Testis (tissue), 3 donors: ENCODE data around the gene INSIG2. TPM values are rescaled to one million over a fixed set of nuclear protein-coding genes. Genes with fewer than 3 reads are reported as not detected.

Source experiments
- DNase-seq: peaks from one replicate; pipeline ENCODE4 v3.0.0-alpha.2; 2019
- H3K27ac ChIP-seq, 2 donors: fragments of 200-600 bp; sonication (generic); one replicate each; pipeline ENCODE4 v1.5.1; 2019
- H3K27me3 ChIP-seq: fragments of 200-600 bp; sonication (generic); one replicate; pipeline ENCODE4 v1.5.1; 2019
- H3K36me3 ChIP-seq: fragments of 200-600 bp; sonication (generic); one replicate; pipeline ENCODE4 v1.5.1; 2017; ENCODE audit warnings: low read depth; ENCODE audit errors: missing control alignments
- H3K4me1 ChIP-seq: fragments of 200-600 bp; sonication (generic); one replicate; pipeline ENCODE4 v1.5.1; 2019
- H3K4me3 ChIP-seq, 2 donors: fragments of 200-600 bp; sonication (generic); one replicate each; pipeline ENCODE4 v1.5.1; 2017 to 2019
- H3K9me3 ChIP-seq: fragments of 200-600 bp; sonication (generic); one replicate; pipeline ENCODE4 v1.5.1; 2017
- POLR2A ChIP-seq: fragments of 450-650 bp; IDR thresholded peaks from one replicate; pipeline ENCODE4 v1.6.1; 2017; ENCODE audit warnings: antibody characterized with exemption, mild to moderate bottlenecking, moderate library complexity
- WGBS, 2 donors: methylation state at CpG; one replicate each; pipeline ENCODE4 v1.1.5; 2018; 5-methylcytosine and 5-hydroxymethylcytosine counted together
- intact Hi-C: fragments of 100-400 bp; cut with DNase I; formaldehyde crosslinking; loops from one replicate; pipeline ENCODE4 v1.15.1; 2023; ENCODE audit warnings: low total_unique reads
- polyA plus RNA-seq: library from polyadenylated mRNA; stranded (reverse); fragments of 350-450 nt; fragmentation: Illumina TruSeq; extraction: RNeasy Lipid Tissue Mini Kit (QIAGEN cat#74804); gene quantifications from one replicate; pipeline ENCODE4 v1.2.3, GENCODE V29; 2014; ENCODE audit warnings: low read depth, low replicate concordance; ENCODE audit not compliant: insufficient read depth
- total RNA-seq, 2 donors: library from RNA; depleted of rRNA; stranded (reverse); fragments of >200 nt; gene quantifications; one replicate each; pipeline ENCODE4 v1.2.3, GENCODE V29; 2016
- TF ChIP-seq, protein P1 (sequence below), 3 experiments: fragments of 450-650 bp in 2 of 3; fragments of 200-600 bp in 1 of 3; sonication (generic) in 1 of 3; IDR thresholded peaks; one replicate each; pipeline ENCODE4 v1.5.1; 2016 to 2019; ENCODE audit warnings: antibody characterized with exemption in 3 of 3, mild to moderate bottlenecking in 2 of 3, moderate library complexity in 1 of 3

INSIG2 gene
- total and polyA plus RNA-seq, 3 donors from 2014 or later, result 13.9 to 18.7 (median 16.6) TPM

DNA sequence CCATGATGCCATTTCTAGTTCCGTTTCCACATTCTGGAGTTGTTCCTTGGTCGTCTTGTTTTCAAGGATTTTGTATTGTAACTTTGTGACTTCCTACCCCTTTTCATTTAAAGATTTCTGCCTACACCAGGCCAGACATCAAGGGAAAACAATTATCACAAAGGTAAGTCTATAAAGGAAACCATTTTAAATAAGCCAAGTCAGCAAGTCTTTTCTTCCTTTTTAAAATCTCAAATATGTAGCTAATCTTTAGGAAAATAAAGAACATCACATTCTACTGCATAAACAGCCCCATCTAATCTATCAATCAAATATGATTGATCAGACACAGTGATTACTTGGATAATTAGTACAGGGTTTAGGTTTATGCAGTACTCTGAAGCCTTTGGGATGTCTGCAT, 35.8 kb upstream of the INSIG2 start:
- Histone ChIP-seq H3K9me3 (no peaks in the 10 kb centered on the region), H3K27me3 (no peaks in the 10 kb centered on the region), H3K27ac (no peak overlapping the region), H3K36me3 (no peaks in the 10 kb centered on the region), H3K4me3 (no peak overlapping the region), H3K4me1 (no peaks in the 10 kb centered on the region)
- no peak for DNase-seq
- TF ChIP-seq POLR2A, result no peak
- TF ChIP-seq, protein P1, sequence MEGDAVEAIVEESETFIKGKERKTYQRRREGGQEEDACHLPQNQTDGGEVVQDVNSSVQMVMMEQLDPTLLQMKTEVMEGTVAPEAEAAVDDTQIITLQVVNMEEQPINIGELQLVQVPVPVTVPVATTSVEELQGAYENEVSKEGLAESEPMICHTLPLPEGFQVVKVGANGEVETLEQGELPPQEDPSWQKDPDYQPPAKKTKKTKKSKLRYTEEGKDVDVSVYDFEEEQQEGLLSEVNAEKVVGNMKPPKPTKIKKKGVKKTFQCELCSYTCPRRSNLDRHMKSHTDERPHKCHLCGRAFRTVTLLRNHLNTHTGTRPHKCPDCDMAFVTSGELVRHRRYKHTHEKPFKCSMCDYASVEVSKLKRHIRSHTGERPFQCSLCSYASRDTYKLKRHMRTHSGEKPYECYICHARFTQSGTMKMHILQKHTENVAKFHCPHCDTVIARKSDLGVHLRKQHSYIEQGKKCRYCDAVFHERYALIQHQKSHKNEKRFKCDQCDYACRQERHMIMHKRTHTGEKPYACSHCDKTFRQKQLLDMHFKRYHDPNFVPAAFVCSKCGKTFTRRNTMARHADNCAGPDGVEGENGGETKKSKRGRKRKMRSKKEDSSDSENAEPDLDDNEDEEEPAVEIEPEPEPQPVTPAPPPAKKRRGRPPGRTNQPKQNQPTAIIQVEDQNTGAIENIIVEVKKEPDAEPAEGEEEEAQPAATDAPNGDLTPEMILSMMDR (IDR thresholded peaks at IDR 0.05), result no peak
- intact Hi-C loops, result no loop called here
- 76 to 80% methylated on average over 2 of the region's 2 CpGs for WGBS, 2 donors

DNA sequence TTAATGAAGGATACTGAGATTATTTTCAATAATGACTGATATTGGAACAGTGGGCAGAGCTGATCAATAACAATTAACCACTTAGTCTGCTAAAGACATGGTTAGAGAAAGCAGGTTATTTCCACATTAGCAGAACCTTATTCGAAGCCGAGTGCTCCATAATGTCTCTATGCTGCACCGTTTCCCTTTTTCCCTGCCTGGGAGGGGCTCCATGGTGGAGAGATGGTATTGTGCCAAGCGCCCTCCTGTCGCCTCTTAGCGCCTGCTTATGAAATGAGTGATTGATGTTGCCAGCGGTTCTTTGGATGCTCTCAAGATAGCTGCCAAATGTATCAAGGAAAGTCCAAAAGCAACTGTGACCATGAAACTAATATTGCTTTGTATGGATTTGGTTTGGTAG, 34.6 kb upstream of the INSIG2 start:
- no peak overlapping the region for H3K27ac ChIP-seq
- no peaks in the 10 kb centered on the region for H3K9me3 ChIP-seq
- no peak for DNase-seq
- TF ChIP-seq POLR2A, result no peak
- 87 to 92% methylated on average over 7 of the region's 7 CpGs for whole genome bisulfite sequencing, 2 donors
- no peak overlapping the region for H3K4me3 ChIP-seq
- H3K36me3 ChIP-seq, result no peaks in the 10 kb centered on the region
- intact Hi-C loops, result no loop called here
- H3K27me3 ChIP-seq, result no peaks in the 10 kb centered on the region
- H3K4me1 ChIP-seq, result no peaks in the 10 kb centered on the region

DNA sequence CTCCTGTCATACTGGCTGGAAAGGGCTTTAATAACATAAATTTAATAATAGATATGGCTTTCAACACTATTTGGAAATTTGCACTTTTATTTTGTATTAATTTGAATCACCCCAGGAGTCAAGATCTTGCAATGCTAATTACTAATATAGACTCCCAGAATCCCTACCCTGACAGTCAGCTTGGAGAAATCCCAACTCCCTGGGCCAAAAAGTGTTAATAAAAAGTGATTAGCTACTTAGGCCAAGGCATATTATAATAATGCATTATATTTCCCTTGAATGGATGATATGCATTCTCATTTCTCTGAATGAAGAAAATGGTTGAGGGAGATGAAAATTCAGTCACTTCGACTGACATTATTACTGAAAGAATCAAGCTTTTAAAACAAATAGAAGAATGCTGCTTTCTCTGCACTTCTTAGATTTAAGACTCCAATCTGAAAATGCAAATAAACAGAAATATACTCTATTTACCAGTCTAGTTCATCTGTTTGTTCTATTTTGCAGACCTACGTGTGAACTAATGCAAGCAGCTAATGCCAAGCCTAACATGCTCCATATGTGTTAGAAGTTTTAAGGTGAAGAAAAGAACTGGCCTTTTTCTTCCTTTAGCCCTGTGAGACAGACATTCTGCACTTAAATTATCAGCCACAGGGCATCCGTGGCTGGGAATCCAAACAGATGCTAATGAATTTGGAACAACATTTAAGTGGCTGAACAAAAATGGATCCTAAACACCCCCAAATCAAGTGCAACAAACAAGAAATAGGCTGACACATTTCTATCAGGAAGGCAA, 33.9 kb upstream of the INSIG2 start:
- Histone ChIP-seq H3K27me3 (no peaks in the 10 kb centered on the region), H3K4me1 (no peaks in the 10 kb centered on the region), H3K36me3 (no peaks in the 10 kb centered on the region), H3K27ac (no peak overlapping the region), H3K9me3 (no peaks in the 10 kb centered on the region), H3K4me3 (no peak overlapping the region)
- no peak for DNase-seq
- intact Hi-C loops, result no loop called here
- 46 to 53% methylated on average over 3 of the region's 3 CpGs for WGBS, 2 donors
- TF ChIP-seq, protein P1 (IDR thresholded peaks at IDR 0.05), result no peak
- no peak for TF ChIP-seq POLR2A

DNA sequence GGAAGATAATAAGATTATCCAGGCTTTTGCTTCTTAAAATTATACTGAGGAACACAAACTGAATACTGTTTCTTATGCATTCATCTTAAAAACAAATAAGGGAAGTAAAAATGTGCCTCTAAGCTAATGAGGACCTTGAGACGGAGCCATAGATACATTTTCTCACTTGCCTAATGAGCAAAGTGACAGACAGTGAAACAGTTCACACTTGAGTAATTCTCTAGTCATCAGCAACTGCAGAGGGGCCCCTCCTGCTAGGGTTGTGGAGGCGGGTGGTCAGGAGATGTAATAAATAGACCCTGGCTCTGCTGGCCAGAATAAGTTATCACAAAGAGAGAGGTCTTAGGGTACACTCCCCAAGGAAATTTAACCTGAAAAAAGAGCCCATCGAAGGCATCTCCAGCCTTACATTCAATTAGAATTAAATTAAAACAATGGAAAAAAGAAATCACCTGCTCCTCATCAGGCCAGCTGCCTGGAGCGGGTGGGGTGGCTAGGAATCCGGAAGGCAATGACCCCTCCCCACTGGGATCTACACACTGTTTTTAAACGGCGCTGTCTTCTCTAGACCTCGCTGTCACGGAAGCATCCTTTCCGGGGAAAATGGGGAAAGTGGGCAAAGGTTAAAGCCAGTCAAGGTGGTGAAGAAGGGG, 32.6 kb upstream of the INSIG2 start:
- Histone ChIP-seq H3K36me3 (no peaks in the 10 kb centered on the region), H3K4me1 (no peaks in the 10 kb centered on the region), H3K4me3 (no peak overlapping the region), H3K9me3 (no peaks in the 10 kb centered on the region), H3K27ac (no peak overlapping the region), H3K27me3 (no peaks in the 10 kb centered on the region)
- no peak for DNase-seq
- intact Hi-C loops, result no loop called here
- WGBS, 2 donors, result 71 to 75% methylated on average over 9 to 10 of the region's 10 CpGs
- no peak for TF ChIP-seq POLR2A
- TF ChIP-seq, protein P1 (IDR thresholded peaks at IDR 0.05), result no peak

DNA sequence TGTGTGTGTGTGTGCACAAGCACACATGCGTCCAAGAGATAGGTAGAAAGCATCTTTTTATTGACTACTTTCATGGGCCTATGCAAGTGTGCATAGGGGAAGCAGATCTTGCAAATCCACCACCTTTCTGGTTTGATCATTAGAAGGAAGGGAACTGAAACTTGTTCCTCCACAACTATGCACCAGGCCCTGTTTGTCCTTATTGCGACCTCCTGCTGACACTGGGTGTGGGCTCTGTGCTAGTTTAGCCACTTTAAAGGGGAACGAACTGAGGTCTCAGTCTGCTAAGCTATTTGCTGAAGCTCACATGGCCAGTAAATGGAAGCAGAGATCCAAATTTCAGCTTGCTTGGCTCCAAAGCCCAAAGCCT, 32.1 kb upstream of the INSIG2 start:
- DNase-seq, result peak; percentile 16
- intact Hi-C loops, result no loop called here
- TF ChIP-seq POLR2A, result no peak
- TF ChIP-seq, protein P1 (IDR thresholded peaks at IDR 0.05), result no peak
- no peaks in the 10 kb centered on the region for H3K36me3 ChIP-seq
- H3K4me3 ChIP-seq, result no peak overlapping the region
- no peaks in the 10 kb centered on the region for H3K27me3 ChIP-seq
- WGBS, 2 donors, result 41 to 55% methylated on average over 3 of the region's 3 CpGs
- no peak overlapping the region for H3K27ac ChIP-seq
- H3K4me1 ChIP-seq, result no peaks in the 10 kb centered on the region
- no peaks in the 10 kb centered on the region for H3K9me3 ChIP-seq
